Stimulated activated CD8-positive, alpha-beta memory T cell treated with anti-CD3 and anti-CD28 coated beads, Interleukin-12 subunit alpha, Interleukin-12 subunit beta, amount 100 ng/mL, for 1 hour (primary cell): ENCODE data around the gene TRAPPC1.

Experiments
- DNase-seq: peaks from one replicate; pipeline ENCODE4 v3.0.0-alpha.2; 2020; ENCODE audit warnings: low read depth

The TRAPPC1 gene

DNA sequence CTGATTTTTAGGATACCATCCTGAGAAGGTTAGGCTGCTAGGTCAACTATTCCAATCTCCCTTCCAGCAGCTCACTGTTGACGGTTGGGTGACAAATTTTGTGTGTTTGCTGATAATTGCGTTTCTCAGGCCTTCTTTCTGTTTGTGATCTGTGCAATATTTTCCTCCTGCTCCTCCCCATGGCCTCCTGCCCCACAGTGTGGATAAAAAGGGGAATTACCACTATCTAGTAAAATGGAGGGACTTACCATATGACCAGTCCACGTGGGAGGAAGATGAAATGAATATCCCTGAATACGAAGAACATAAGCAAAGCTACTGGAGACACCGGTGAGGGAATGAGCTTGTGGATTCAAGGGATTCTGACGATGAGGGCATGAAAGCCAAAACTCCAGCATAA is 34.0 kb downstream of the TRAPPC1 start:
- DNase-seq = no peak

- DNase-seq = no peak
Measured at GRCh38 chr17:7897090-7897489, 34.7 kb downstream of the TRAPPC1 start.

DNA sequence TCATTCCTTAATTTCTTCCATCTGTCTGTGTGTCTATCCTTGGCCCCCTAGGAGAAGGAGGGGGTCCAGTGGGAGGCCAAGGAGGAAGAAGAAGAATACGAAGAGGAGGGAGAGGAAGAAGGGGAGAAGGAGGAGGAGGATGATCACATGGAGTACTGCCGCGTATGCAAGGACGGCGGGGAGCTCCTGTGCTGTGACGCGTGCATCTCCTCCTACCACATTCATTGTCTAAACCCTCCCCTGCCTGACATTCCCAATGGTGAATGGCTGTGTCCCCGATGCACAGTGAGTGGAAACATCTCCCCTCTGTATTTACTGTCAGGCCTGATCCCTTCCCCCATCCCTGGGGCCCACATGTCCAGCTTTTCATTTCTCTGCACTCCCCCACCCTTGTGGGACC is 36.9 kb downstream of the TRAPPC1 start:
- DNase-seq = no peak

DNA sequence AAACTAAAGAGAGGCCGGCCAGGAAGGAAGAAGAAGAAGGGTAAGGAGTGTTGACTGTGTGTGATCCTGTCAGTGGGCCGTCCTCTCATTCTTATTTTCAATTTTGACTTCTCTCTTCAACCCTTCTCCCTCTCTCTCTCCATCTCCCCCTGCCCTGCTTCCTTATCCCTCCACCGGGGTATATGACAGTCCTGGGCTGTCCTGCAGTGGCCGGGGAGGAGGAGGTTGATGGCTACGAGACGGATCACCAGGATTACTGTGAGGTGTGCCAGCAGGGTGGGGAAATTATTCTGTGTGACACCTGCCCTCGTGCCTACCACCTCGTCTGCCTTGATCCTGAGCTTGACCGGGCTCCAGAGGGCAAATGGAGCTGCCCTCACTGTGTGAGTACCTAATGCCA is 37.5 kb downstream of the TRAPPC1 start:
- DNase-seq = no peak

GRCh38 chr17:7893187-7893880 is 38.4 kb downstream of the TRAPPC1 start:
- DNase-seq = no peak

- DNase-seq = no peak
Measured at GRCh38 chr17:7889166-7889955, 42.4 kb downstream of the TRAPPC1 start.

DNA sequence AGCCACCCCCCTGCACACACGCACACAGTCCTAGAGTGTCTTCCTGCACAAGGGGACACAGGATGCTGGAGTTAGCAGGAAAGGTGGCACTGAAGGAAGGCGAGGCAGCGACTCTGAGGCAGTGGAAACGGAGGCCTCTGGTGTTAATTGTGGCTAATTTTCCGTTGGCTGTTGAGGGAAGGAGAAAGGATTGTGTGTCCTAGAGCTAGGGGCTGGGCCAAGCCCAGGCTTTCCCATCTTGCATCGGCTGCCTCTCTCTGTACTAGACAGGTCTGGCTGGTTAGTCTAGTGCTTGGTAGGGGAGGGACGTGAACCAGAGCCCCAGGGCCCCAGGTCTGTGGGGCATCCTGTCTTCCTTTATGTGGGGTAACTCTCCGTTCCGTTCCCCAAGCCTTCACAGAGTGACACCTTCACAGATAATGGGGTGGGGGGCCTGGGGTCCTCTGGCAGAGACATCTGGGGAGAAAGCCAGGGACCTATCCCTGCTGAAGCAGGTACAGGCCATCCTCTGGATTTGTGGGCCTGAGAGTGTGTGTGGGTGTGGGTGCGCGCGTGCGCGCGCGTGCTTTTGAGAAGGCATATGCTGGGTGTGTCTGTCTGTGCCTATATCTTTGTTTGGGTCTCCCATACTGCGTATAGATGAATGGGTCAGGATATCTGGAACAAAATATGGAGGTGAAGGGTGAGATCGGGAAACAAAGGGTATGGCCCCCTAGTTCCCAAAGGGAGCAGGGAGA is 43.4 kb downstream of the TRAPPC1 start, which contains the start of gene CHD3:
TSS of gene CHD3 (plus strand) at position 606 of the 737 bp plus-strand sequence. CDS start 212 bp downstream, outside the sequence.
- DNase-seq = no peak

GRCh38 chr17:7887482-7888183 is 44.1 kb downstream of the TRAPPC1 start:
- DNase-seq = peak; percentile 85

DNA sequence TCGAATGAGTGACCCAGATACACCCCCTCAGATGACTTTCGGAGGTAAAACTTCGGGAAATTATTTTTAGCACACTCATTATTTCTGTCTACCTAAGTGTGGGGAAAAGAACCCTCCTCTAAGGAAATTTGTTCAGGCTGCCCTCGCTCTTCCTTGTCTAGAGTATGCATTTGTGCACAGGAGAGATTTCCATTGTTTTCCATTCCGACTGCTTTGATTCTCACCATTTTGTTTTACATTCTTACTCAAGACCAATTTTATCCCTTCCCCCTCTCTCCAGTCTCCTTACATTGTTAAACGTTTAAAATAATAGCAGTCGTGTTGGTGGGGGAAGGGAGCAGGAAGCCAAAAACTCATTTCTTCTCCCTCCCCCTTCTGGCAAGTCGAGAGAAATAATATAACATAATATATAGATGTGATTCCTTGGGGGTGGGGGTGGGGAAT is 44.7 kb downstream of the TRAPPC1 start:
- DNase-seq = no peak

DNA sequence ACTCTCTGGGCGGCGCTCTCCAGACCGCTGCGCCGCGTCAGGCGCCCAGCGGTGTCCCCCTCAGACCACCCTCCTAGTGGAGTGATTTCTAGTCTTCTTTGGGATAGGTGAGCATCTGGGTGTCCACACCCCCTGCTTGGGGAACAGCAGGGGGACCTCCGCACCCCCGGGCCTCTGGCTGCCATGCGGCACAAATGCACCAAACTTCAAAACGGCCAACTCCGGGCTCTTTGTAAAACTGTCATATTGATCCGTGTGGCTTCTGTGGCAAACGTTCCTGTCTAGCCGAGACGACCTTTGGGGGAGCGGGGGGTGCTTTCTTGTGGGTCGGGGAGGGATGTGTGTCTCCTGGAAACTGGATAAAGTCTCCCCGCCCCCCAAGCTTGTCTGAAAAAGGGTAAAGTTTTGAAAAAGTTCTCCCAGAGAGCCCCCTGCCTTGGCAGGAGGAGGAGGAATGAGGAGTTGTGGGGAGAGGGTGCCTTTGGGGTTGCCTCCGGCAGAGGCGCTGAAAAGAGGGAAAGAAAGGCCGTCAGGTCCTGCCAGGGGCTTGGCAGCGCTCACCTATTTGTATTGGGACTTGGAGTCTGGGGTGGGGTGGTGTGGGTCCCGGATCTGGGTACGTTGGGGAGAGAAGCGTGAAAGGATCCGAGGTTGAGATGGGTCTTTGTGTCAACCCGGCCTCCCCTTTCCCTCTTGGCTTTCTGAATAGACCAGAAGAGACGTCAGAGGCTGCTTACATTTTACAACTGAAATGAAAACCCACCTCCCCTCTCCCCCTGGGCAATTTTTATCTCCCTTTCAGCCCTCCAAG is 45.3 kb downstream of the TRAPPC1 start:
- peak; percentile 27 for DNase-seq

GRCh38 chr17:7885367-7886226 is 46.1 kb downstream of the TRAPPC1 start:
- peak; percentile 8 for DNase-seq

GRCh38 chr17:7884581-7885366 is 47.0 kb downstream of the TRAPPC1 start:
- DNase-seq = peak; percentile 29

GRCh38 chr17:7883781-7884386 is 47.9 kb downstream of the TRAPPC1 start:
- no peak for DNase-seq

GRCh38 chr17:7882629-7883028 is 49.1 kb downstream of the TRAPPC1 start:
- DNase-seq = no peak

DNA sequence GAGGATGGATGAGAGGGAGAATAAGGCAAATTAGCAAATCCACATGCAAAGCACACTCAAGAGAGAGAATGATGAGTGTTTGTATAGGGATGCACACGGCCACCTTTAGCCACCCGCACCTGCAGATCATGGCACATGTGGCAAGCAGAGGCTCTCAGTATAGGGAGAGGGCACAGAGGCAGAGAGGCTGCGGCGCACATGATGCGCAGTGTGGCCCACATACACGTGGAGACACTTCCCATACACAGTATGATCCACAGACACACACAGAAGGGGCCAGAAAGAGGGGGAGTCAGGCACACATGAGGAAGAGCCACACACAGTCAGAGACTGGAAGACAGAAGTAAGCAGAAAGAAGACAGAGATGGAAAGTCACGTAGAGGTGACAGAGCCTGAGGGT is 49.7 kb downstream of the TRAPPC1 start:
- no peak for DNase-seq

- no peak for DNase-seq
Measured at GRCh38 chr17:7881276-7882054, 50.3 kb downstream of the TRAPPC1 start.
